Suprapubic skin (tissue), 4 donors: ENCODE results near the gene FLT4.

Experiments
- CTCF ChIP-seq, 2 donors: fragments of 200-600 bp in 1 of 2; fragments of 450-650 bp in 1 of 2; sonication (generic) in 1 of 2; IDR thresholded peaks; one replicate each; pipeline ENCODE4 v1.5.1; 2016 to 2019; ENCODE audit warnings: antibody characterized with exemption in 2 of 2, mild to moderate bottlenecking in 1 of 2, moderate library complexity in 1 of 2
- EP300 ChIP-seq: sonication (generic); formaldehyde crosslinking; IDR thresholded peaks from one replicate; pipeline ENCODE4 v1.6.1; 2017; ENCODE audit warnings: antibody characterized with exemption
- POLR2A ChIP-seq, 2 donors: fragments of 450-650 bp; IDR thresholded peaks; one replicate each; pipeline ENCODE4 v1.6.1; 2017; ENCODE audit warnings: antibody characterized with exemption in 2 of 2, mild to moderate bottlenecking in 2 of 2, moderate library complexity in 2 of 2
- POLR2AphosphoS5 ChIP-seq, 3 donors: sonication (generic); formaldehyde crosslinking; IDR thresholded peaks; one replicate each; pipeline ENCODE4 v1.6.1; 2017; ENCODE audit warnings: antibody characterized with exemption in 3 of 3

- TF ChIP-seq CTCF (IDR thresholded peaks at IDR 0.05) (no peak), POLR2A (IDR thresholded peaks at IDR 0.05) (no peak), POLR2AphosphoS5 (IDR thresholded peaks at IDR 0.05) (no peak), EP300 (no peak)
Measured at GRCh38 chr5:180646289-180646962, 3.0 kb downstream of the FLT4 start.
